ENCODE results near the gene GRPEL2. TPM values are rescaled to one million over a fixed set of nuclear protein-coding genes. Genes with fewer than 3 reads are reported as not detected.
"Not testable (repeated sequence)": the region's sequence is repeated elsewhere in the genome, so short reads cannot be mapped to it uniquely, and the experiment has no call there.

GRPEL2 gene
- total RNA-seq, 6 donors from 2014 or later = 7.3 to 22.1 (median 12.9) TPM

- H3K4me3 ChIP-seq = no peak overlapping the region
- H3K4me1 ChIP-seq = peaks cover 0 to 23% (median 11%) of the 10 kb centered on the region in 4 donors
- no peaks in the 10 kb centered on the region for H3K36me3 ChIP-seq
- no peaks in the 10 kb centered on the region for H3K27me3 ChIP-seq
- peak overlapping the region in 3 of 4 donors; percentile 2 to 75 (median 32) for H3K27ac ChIP-seq
- ATAC-seq (ENCODE audit: low FRiP score in 2 of 2) (no peak), DNase-seq (no peak)
- WGBS, 2 donors = 79 to 84% methylated on average over 11 of the region's 11 CpGs
- H3K9me3 ChIP-seq = no peaks in the 10 kb centered on the region
- TF ChIP-seq POLR2A (IDR thresholded peaks at IDR 0.05) (no peak), POLR2AphosphoS5 (IDR thresholded peaks at IDR 0.05) (no peak), EP300 (IDR thresholded peaks at IDR 0.05) (no peak), CTCF (IDR thresholded peaks at IDR 0.05) (no peak)
Measured at GRCh38 chr5:149389552-149390495, 44.5 kb downstream of the GRPEL2 start.

DNA sequence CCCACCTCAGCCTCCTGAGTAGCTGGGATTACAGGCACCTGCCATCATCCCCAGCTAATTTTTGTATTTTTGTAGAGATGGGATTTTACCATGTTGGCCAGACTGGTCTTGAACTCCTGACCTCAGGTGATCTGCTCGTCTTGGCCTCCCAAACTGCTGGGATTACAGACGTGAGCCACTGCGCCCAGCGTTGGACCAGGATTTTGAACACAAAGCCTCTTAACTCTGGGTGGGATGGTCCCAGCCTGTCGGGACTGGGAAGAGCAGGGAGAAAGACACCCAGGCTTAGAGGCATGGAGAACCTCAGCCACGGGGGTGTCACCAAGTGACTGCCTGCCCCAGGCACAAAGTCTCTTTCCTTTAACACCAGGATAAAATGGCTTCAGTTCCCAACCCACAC is 45.8 kb downstream of the GRPEL2 start:
- DNase-seq; ATAC-seq (ENCODE audit: low FRiP score in 2 of 2); H3K27ac ChIP-seq; H3K9me3 ChIP-seq; H3K27me3 ChIP-seq; H3K36me3 ChIP-seq; H3K4me3 ChIP-seq: not testable (repeated sequence)
- peaks cover 0 to 20% (median 8%) of the 10 kb centered on the region in 4 donors for H3K4me1 ChIP-seq
- 80 to 83% methylated on average over 1 to 6 of the region's 6 CpGs for WGBS, 2 donors

- WGBS, 2 donors = 78 to 86% methylated on average over 2 to 6 of the region's 6 CpGs
- Histone ChIP-seq H3K36me3 (no peaks in the 10 kb centered on the region), H3K4me3 (no peak overlapping the region), H3K27me3 (no peaks in the 10 kb centered on the region), H3K4me1 (peaks cover 0 to 16% (median 6%) of the 10 kb centered on the region in 4 donors), H3K27ac (no peak overlapping the region), H3K9me3 (no peaks in the 10 kb centered on the region)
- ATAC-seq (ENCODE audit: low FRiP score in 2 of 2) (no peak), DNase-seq (no peak)
- TF ChIP-seq CTCF (IDR thresholded peaks at IDR 0.05) (no peak), EP300 (IDR thresholded peaks at IDR 0.05) (no peak), POLR2A (IDR thresholded peaks at IDR 0.05) (no peak), POLR2AphosphoS5 (IDR thresholded peaks at IDR 0.05) (no peak)
Measured at GRCh38 chr5:149391524-149391923, 46.2 kb downstream of the GRPEL2 start.

- H3K27me3 ChIP-seq = no peaks in the 10 kb centered on the region
- no peak for TF ChIP-seq POLR2A (IDR thresholded peaks at IDR 0.05)
- no peak for TF ChIP-seq EP300 (IDR thresholded peaks at IDR 0.05)
- TF ChIP-seq POLR2AphosphoS5 (IDR thresholded peaks at IDR 0.05) = no peak
- TF ChIP-seq CTCF (IDR thresholded peaks at IDR 0.05) = no peak
- no peak for DNase-seq
- no peak for ATAC-seq (ENCODE audit: low FRiP score in 2 of 2)
- 83 to 87% methylated on average over 19 of the region's 19 CpGs for WGBS, 2 donors
- no peak overlapping the region for H3K27ac ChIP-seq
- no peaks in the 10 kb centered on the region for H3K9me3 ChIP-seq
- peaks cover 0 to 9% (median 0%) of the 10 kb centered on the region in 4 donors for H3K4me1 ChIP-seq
- no peaks in the 10 kb centered on the region for H3K36me3 ChIP-seq
- H3K4me3 ChIP-seq = no peak overlapping the region
Measured at GRCh38 chr5:149392718-149393117, 47.4 kb downstream of the GRPEL2 start.

GRCh38 chr5:149394996-149395395 is 49.7 kb downstream of the GRPEL2 start:
- not testable (repeated sequence) for H3K4me3 ChIP-seq; H3K4me1 ChIP-seq; H3K9me3 ChIP-seq; DNase-seq; H3K27ac ChIP-seq; H3K36me3 ChIP-seq; H3K27me3 ChIP-seq; ATAC-seq (ENCODE audit: low FRiP score in 2 of 2)

DNA sequence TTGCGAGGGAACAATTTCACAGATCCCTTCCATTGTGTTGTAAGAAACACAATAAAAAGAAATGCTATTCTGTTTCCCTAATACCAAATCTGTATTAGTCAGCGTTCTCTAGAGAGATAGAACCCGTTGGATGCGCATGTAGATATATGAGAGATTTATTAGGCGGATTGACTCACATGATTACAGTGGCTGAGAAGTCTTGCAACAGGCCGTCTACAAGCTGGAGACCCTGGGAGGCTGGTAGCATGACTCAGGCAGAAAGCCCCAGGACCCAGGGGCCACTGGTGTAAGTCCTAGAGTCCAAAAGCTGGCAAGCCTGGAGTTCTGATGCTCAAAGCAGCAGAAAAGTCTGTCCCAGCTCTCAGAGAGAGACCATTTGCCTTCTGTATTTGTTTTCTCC is 52.2 kb downstream of the GRPEL2 start:
- Histone ChIP-seq H3K27me3 (no peaks in the 10 kb centered on the region), H3K4me1 (peaks cover 0 to 4% (median 0%) of the 10 kb centered on the region in 4 donors), H3K9me3 (no peaks in the 10 kb centered on the region), H3K4me3 (no peak overlapping the region), H3K36me3 (no peaks in the 10 kb centered on the region), H3K27ac (no peak overlapping the region)
- TF ChIP-seq EP300 (IDR thresholded peaks at IDR 0.05) = no peak
- TF ChIP-seq POLR2AphosphoS5 (IDR thresholded peaks at IDR 0.05) = no peak
- no peak for TF ChIP-seq CTCF (IDR thresholded peaks at IDR 0.05)
- TF ChIP-seq POLR2A (IDR thresholded peaks at IDR 0.05) = no peak
- DNase-seq (no peak), ATAC-seq (ENCODE audit: low FRiP score in 2 of 2) (peak in 1 of 2 donors; percentile 95)
- 87 to 94% methylated on average over 6 of the region's 6 CpGs for WGBS, 2 donors

- not testable (repeated sequence) for H3K27ac ChIP-seq; H3K4me1 ChIP-seq; H3K27me3 ChIP-seq; H3K9me3 ChIP-seq; DNase-seq; ATAC-seq (ENCODE audit: low FRiP score in 2 of 2); H3K36me3 ChIP-seq; H3K4me3 ChIP-seq
- 81 to 91% methylated on average over 7 of the region's 7 CpGs for WGBS, 2 donors
Measured at GRCh38 chr5:149398747-149399266, 53.5 kb downstream of the GRPEL2 start.

Data from upper lobe of left lung (tissue), 6 donors.